ENCODE results near the gene PLXDC2. TPM values are rescaled to one million over a fixed set of nuclear protein-coding genes. Genes with fewer than 3 reads are reported as not detected.

The PLXDC2 gene
- total RNA-seq, 4 donors from 2014 or later = 21.2 to 43.2 (median 32.7) TPM

DNA sequence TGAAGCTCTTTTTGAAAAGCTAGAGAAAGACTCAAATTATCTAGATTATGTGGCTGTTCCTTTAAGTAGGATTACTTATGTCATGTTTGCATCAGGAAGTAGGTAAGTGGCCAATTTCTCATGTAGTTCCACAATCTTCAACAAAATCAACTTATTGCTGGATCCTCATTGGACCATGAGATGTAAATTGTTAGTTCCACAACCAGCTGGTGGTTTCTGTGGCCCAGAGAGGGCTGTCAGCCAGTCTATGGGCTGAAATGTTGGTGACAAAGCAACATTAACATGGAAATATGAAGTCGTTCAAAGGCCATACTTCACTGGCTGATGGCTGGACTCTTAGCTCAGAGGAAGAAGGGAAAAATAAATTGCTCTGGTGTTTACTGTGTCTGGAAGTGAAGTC lies 157.9 kb downstream of the PLXDC2 start:
- H3K36me3 ChIP-seq = no peaks in the 10 kb centered on the region
- no peaks in the 10 kb centered on the region for H3K27me3 ChIP-seq
- no peak for DNase-seq
- H3K4me3 ChIP-seq = no peak overlapping the region
- no peaks in the 10 kb centered on the region for H3K9me3 ChIP-seq
- no peak overlapping the region for H3K27ac ChIP-seq
- H3K4me1 ChIP-seq = no peaks in the 10 kb centered on the region
- TF ChIP-seq POLR2A (IDR thresholded peaks at IDR 0.05) = no peak
- TF ChIP-seq, protein P1, sequence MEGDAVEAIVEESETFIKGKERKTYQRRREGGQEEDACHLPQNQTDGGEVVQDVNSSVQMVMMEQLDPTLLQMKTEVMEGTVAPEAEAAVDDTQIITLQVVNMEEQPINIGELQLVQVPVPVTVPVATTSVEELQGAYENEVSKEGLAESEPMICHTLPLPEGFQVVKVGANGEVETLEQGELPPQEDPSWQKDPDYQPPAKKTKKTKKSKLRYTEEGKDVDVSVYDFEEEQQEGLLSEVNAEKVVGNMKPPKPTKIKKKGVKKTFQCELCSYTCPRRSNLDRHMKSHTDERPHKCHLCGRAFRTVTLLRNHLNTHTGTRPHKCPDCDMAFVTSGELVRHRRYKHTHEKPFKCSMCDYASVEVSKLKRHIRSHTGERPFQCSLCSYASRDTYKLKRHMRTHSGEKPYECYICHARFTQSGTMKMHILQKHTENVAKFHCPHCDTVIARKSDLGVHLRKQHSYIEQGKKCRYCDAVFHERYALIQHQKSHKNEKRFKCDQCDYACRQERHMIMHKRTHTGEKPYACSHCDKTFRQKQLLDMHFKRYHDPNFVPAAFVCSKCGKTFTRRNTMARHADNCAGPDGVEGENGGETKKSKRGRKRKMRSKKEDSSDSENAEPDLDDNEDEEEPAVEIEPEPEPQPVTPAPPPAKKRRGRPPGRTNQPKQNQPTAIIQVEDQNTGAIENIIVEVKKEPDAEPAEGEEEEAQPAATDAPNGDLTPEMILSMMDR (IDR thresholded peaks at IDR 0.05) = no peak

DNA sequence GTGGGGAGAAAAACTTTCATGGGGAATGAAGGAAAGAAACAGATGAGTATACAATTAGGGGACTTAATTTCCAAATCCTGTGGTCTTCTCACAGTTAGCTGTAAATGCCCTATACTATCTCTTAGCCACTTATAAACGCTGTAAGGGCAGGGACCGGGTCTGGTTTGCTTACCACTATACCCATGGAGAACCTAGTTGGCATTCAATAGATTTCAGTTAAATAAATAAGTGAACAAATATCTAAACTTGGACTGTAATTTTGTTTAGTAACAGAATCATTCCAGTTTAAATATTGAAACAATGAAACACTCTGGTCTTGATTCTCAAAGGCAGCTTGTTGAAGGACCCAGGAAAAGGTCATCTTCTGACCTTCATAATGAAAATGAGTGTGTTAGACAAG lies 158.3 kb downstream of the PLXDC2 start:
- Histone ChIP-seq H3K27ac (no peak overlapping the region), H3K27me3 (no peaks in the 10 kb centered on the region), H3K36me3 (no peaks in the 10 kb centered on the region), H3K4me3 (no peak overlapping the region), H3K4me1 (no peaks in the 10 kb centered on the region), H3K9me3 (no peaks in the 10 kb centered on the region)
- no peak for TF ChIP-seq POLR2A (IDR thresholded peaks at IDR 0.05)
- TF ChIP-seq, protein P1 (IDR thresholded peaks at IDR 0.05) = no peak
- no peak for DNase-seq

DNA sequence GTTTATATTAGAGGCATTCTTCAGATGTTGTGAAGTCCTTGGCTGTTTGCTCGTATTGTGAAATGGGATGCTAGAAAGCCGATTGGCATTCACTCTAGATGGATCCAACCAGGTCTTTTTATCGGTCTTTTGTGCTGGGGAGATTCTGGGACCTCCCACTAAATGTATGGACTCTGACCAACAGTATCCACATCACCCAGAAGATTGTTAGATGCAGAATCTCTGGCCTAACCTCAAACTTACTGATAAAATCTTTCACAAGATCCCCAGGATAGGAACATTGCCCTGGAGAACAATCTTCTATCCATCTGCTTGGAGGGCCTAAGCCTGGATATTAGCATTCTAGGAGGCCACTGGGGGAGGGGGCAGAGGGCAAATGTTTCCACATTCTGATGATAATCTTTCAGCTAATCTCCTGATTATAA lies 160.9 kb downstream of the PLXDC2 start:
- Histone ChIP-seq H3K4me1 (no peaks in the 10 kb centered on the region), H3K9me3 (no peaks in the 10 kb centered on the region), H3K36me3 (no peaks in the 10 kb centered on the region), H3K4me3 (no peak overlapping the region), H3K27me3 (no peaks in the 10 kb centered on the region), H3K27ac (no peak overlapping the region)
- no peak for DNase-seq
- TF ChIP-seq, protein P1 (IDR thresholded peaks at IDR 0.05) = no peak
- no peak for TF ChIP-seq POLR2A (IDR thresholded peaks at IDR 0.05)

GRCh38 chr10:19979628-19980027 lies 163.4 kb downstream of the PLXDC2 start:
- H3K36me3 ChIP-seq = no peaks in the 10 kb centered on the region
- H3K9me3 ChIP-seq = no peaks in the 10 kb centered on the region
- TF ChIP-seq, protein P1 (IDR thresholded peaks at IDR 0.05) = no peak
- TF ChIP-seq POLR2A (IDR thresholded peaks at IDR 0.05) = no peak
- DNase-seq = no peak
- H3K27ac ChIP-seq = no peak overlapping the region
- no peak overlapping the region for H3K4me3 ChIP-seq
- no peaks in the 10 kb centered on the region for H3K4me1 ChIP-seq
- no peaks in the 10 kb centered on the region for H3K27me3 ChIP-seq

DNA sequence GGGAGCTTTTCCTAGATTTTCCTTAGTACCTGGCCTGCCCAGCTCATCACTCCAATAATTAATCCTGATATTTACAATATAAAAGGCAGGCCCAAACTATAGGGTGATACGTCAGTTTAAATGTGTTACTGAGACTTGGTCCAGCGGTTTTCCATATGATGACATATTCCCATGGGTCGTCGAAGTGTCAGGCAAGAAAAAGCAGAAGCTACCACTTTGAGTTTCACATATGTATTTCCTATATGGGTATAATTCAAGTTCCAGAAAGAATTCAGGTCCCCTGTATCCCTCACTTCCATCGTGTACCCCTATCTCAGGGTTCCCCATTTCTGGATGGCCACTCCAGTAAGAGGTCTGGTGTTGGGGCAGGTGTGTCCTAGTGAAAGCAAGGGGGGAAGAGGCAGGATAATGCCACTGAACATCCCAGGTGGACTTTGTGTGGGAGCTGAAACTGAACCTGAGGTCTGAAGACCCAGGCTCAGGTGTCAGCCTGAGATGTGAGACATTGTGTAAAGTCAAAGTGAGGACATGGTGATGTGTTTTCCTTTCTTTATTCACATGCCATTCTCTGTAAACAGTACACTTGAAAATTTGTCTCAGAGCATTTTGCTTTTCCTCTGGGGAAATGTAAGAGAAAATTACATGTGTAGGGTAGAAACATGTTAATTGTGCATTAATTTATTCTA lies 167.8 kb downstream of the PLXDC2 start:
- no peak for DNase-seq
- TF ChIP-seq, protein P1 (IDR thresholded peaks at IDR 0.05) = no peak
- TF ChIP-seq POLR2A (IDR thresholded peaks at IDR 0.05) = no peak
- Histone ChIP-seq H3K9me3 (no peaks in the 10 kb centered on the region), H3K36me3 (no peaks in the 10 kb centered on the region), H3K27ac (no peak overlapping the region), H3K27me3 (no peaks in the 10 kb centered on the region), H3K4me3 (no peak overlapping the region), H3K4me1 (no peaks in the 10 kb centered on the region)

Data from Peyer's patch (tissue), 4 donors.